ENCODE data around the gene THYN1.
"Not testable (repeated sequence)": the region's sequence is repeated elsewhere in the genome, so short reads cannot be mapped to it uniquely, and the experiment has no call there.

THYN1 gene

DNA sequence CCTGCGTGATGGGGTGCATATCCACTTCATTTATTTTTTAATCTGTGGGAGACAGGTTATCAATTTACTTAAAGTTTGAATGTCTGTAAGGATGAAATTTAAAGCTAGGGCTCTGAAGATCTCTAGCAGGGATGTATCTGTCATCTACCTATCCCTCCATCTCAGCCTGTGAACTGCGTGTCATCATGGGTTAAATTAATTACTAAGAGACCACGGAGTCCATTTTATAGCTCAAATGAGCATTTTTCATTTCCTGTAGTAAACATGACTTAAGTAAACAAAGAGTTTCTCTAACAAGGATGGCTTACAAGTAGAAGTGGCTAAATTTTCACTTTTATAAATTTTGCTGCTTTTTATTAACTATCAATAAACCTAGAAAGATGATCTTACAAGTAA, 20.2 kb upstream of the THYN1 start:
- DNase-seq: no peak

DNA sequence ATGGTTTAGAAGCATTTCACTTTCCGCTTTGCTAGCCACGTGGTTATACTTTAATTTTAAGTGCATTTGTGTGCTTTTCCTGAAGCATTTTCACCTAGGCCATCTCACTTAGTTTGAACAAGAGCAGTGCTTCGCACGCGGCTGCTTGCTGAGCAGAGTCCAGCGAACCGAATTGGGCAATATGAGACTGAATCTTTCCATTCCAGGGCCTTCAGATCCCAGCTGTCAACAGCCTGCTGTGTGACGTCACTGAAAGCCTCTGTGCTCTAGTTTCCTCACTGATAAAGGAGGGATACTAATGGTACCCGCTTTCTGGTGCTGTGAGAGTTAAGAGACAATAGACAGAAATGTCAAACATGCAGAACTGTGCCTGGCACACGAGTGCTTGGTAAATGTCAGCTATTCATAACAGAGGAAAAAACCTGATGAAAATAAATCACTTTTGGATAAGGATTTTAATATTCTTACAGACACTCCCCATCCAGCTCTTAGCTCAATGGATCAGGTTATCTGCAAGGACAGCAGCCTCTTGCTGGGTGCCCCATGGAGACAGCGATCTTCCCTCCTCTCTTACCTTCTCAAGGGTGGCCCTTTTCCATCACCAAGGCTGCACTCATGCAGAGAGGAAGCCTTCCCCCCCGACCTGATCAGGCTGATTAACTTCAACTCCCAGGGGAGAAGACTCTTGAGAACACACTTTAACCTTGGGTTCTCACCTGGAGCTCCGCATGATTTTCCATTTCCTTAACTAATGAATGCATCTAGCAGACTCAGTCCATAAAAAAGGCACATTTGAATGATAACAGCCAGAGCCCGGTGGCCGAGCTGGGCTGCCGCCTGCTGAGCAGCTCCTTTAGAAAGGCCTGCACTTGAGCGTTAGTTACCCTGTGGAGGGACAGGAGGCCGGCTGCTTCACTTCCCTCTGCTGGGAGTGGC, 19.5 kb upstream of the THYN1 start:
- DNase-seq: peak; percentile 57

DNA sequence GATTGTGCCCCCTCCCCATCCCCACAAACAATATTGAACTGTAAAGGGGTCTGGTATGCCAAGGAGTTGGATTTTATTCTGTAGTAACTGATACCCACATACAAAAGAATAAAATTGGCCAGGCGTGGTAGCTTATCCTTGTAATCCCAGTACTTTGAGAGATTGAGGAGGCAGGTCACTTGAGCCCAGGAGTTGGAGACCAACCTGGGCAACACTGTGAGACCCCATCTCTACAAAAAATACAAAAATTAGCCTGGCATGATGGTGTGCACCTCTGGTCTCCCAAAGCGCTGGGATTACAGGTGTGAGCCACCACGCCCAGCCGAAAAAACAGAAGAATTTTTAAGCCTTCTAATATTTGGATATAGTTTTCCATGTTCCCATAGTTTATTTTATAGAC, 18.8 kb upstream of the THYN1 start:
- peak; percentile 8 for DNase-seq

DNA sequence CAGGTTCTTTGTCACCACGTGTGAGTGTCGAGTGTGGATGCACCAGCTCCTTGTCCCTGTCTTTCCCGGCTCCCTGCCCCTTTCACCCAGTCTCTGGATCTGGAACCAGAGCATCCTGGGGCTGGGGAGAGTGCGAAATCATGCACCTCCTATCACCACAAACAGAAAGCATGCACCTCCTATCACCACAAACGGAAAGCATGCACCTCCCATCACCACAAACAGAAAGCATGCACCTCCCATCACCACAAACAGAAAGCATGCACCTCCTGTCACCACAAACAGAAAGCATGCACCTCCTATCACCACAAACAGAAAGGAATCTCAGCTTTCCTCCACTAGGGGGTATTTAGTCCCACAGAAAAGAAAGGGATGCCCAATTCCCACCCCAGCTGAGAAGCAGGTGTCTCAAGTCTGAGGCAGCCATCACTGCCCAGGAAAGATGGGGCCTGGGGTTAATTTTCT, 17.1 kb upstream of the THYN1 start:
- no peak for DNase-seq

DNA sequence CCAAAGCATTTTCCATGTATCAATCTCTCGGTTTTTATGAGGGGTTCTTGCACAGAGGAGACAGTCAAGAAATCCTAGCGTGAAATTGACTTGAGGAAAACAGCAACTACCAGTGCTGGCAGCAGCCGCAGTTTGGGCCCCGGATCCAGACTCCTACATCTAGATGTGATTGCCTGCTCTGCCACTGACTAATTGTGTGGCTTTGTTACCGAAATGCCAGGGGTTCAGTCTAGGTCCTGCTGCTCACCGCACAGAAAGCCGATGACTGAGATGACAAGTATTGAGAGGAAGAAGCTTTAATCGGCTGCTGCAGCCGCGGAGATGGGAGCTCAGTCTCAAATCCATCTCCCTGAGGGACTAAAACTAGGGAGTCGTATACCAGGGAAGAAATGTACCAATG, 14.8 kb upstream of the THYN1 start:
- DNase-seq: no peak

DNA sequence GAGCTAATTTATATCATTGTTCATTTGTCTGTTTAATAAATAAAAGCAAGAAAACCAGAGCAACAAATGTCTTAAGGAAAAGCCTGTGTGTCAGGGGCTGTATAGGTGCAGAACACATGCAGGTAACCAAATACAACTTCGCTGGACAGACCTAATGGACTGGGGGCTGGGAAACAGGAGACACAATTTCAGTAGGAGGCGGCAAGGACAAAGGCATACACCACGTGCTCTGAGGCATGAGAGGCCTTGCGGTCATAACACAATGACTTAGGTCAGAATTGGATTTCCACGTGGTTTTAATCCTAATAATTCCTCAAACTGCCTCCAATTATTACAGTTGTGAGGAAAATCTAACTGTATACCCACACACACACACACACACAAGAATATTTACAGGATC, 14.3 kb upstream of the THYN1 start:
- DNase-seq: no peak

DNA sequence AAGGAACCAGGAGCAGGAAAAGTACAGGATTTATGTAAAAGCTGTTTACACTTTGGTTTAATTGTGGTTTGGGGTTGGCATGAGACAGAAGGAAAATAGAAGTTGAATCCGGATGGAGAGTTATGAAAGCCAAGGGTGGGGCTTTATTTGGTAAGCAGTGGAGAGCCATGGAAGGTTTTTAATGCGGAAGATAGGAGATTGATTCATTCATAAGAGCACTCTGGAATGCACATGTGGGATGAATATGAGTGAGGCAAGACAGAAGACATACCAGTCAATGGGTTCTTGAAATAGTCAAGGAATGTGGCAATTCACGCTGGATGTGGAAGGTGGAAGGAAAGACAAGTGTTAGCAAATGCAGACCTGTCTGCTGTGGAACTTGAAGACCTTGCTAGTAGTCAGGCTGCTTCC, 13.7 kb upstream of the THYN1 start:
- DNase-seq: no peak

DNA sequence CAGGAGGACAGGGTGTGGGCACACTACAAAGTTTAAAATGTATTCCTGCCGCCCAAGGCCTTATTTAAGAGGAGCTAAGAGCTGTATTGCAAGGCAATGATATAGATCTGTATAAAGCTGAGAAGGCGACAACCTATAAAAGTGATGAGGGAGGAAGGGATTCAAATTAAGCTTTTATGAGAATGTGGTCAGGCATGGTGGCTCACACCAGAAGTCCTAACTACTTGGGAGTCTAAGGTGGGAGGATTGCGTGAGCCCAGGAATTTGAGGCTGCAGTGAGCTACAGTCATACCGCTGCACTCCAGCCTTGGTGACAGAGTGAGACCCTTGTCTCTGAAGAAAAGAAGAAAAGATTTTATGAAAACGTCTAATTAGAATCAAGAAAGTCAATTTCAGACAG, 13.3 kb upstream of the THYN1 start:
- no peak for DNase-seq

DNA sequence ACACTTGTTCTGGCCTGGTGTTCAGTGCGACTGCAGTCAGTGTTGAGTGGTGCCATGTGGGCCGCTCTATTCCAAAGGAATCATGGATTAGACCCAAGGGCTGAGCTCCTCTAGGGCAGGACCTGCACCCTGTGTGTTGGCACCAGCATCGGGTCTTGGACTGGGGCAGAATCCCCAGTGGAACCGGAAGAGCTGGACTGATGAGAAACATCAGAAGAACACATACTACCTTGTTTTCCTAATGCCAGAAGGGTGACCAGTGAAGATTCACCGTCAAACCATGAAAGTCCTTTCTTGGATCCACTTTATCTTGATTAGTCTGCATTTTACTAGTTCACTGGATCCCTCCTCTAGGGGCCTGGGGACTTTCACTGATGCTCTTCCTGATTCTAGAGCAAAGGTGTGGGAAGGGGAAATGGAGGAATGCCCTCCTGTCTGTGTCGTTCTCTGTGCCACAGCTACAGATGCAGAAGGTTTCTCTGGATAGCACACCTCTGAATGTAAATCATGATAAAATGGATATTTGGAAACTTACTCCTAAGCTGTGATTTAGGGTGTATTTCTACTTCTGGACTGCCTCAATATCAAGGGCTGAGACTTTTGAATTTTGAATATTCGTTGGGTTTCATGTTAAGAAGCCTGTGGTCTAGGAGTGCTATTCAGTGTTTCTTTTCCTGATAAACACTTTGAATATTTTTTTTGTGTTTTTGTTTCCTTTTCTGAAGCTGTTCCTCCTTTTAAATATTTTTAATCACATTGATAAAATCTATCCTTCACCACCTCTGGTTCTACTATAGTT, 12.0 kb upstream of the THYN1 start:
- DNase-seq: no peak

DNA sequence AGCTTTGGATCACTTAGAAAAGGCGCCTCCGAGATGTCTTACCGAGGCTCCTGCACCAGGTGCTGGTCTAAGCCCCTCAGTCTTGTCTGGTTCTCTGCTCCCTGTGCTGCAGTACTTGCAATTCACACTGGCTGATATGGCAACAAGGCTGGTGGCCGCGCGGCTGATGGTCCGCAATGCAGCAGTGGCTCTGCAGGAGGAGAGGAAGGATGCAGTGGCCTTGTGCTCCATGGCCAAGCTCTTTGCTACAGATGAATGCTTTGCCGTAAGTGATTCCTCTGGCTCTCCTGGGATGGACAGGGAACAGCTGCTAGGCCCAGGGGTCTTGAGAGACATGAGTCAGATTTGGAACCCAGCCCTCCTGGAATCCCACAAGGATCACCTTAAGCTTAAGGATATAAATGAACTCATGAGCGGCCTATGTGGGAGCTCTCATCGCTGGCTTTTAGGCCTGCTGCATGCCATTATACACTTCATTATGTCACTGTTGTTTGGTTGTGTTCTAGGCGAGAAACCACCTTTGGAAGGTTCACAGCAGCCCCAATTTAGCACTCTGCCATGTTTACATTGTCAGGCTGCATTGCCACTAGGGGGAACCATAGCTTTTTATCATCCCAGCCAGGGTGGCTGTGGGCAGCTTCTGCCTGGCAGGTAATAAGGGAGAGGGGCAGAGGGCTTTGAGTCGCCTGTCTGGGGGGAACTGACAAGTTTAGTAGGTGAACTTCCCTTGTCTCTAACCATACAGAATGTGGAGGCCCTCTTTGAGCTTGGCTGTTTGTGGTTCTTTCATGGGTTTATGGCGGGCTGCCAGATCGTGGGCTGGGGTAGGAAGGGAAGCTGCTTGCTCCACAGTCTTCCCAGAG, 8.7 kb upstream of the THYN1 start:
- peak; percentile 68 for DNase-seq

DNA sequence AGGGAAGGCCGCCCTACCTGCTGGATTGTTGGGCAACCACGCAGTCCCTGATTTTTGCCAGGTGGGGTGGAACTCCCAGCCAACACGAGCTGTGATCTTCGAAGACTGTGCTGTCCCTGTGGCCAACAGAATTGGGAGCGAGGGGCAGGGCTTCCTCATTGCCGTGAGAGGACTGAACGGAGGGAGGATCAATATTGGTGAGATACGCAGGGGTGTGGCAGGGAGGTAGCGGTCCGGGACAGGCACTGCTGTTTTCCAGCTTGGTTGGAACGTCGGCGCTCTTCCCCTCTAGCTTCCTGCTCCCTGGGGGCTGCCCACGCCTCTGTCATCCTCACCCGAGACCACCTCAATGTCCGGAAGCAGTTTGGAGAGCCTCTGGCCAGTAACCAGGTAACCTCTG, 7.8 kb upstream of the THYN1 start:
- no peak for DNase-seq

DNA sequence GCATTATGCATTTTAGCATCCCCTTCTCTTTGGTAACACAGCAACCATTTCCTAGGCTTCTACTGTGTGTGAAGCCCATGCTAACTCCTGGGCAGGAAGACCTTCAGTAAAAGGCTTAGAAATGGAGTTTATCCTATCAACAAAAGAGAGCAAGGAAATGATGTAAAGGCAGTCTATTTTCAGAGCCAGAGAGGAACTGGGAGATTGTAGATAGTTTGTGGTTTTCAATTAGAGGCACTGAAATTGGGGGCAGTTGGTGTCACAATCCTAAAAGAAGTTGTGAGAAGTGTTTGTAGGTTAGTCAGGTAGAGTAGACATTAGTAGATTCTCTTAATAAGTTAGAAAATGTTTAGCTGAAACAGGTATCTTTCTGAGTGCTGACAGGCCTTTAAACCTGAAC, 7.4 kb upstream of the THYN1 start:
- DNase-seq: no peak

DNA sequence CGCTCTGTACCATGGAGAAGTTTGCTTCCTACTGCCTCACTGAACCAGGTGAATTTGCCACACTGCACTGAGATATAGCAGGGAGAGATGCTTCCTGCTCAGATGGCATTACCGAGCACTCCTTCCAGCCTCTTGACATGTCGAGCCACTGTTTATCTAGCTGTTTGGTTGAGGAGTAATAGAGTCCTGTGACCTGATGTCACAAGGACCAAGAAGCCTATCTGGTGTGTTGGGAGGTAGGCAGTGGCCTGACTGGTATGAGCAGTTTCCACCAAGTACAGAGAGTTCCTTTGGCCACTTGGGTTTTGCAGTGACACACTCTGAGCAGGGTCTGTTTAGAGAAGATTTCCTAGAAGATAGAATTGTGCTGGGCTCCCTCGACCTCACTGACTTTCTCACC, 5.4 kb upstream of the THYN1 start:
- DNase-seq: no peak

DNA sequence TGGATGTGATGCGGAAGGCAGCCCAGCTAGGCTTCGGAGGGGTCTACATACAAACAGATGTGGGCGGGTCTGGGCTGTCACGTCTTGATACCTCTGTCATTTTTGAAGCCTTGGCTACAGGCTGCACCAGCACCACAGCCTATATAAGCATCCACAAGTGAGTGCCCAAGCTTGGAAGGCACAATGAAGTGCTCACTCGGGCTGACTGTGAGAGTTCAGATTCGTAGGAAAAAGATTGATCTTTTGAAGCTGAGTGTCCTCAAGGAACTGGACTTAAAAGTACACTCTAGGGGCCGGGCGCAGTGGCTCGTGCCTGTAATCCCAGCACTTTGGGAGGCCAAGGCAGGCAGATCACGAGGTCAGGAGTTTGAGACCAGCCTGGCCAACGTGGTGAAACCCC, 3.9 kb upstream of the THYN1 start:
- no peak for DNase-seq

DNA sequence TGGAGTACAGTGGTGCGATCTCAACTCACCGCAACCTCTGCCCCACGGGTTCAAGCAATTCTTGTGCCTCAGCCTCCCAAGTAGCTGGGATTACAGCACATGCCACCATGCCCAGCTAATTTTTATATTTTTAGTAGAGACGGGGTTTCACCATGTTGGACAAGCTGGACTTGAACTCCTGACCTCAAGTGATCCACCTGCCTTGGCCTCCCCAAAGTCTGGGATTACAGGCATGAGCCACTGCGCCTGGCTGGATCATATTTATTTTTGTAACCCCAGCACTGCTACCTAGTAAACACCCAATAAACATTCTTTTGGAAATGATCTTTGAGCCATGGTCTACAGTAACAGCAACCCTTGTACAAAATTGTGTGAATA, 2.0 kb upstream of the THYN1 start:
- DNase-seq: not testable (repeated sequence)

DNA sequence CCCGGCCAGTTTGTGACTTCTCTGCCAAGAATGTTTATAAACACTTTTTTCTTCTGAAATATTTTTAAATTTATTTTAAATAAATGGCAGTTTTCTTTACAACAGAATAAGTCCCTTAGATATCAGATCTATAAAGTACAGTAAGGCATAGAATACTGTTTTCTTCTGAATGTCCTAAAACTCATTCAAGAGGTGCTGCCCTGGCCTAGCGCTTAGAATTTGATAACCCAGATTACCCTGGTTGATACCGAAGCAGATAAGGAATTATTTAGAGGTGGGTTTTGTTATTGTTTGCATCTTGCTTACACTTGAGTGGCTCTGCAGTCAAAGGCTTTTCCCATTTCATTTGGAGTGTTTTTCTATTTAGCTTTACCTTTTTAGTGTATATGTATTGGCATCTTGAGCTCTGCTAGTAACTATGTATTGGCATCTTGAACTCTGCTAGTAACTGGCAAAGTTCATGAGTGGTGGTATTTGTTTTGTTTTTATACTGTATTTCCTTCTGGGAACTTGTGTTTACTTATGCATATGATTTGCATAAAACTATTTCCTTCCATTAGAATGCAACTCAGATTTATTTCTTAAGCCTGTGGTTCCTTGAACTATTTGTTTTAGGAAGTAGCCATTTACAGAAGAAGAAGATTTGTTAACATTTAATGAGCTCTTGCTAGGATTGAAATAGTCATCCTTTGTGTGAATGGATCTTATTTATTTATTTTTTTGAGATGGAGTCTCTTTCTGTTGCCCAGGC, 1.5 kb upstream of the THYN1 start:
- no peak for DNase-seq

DNA sequence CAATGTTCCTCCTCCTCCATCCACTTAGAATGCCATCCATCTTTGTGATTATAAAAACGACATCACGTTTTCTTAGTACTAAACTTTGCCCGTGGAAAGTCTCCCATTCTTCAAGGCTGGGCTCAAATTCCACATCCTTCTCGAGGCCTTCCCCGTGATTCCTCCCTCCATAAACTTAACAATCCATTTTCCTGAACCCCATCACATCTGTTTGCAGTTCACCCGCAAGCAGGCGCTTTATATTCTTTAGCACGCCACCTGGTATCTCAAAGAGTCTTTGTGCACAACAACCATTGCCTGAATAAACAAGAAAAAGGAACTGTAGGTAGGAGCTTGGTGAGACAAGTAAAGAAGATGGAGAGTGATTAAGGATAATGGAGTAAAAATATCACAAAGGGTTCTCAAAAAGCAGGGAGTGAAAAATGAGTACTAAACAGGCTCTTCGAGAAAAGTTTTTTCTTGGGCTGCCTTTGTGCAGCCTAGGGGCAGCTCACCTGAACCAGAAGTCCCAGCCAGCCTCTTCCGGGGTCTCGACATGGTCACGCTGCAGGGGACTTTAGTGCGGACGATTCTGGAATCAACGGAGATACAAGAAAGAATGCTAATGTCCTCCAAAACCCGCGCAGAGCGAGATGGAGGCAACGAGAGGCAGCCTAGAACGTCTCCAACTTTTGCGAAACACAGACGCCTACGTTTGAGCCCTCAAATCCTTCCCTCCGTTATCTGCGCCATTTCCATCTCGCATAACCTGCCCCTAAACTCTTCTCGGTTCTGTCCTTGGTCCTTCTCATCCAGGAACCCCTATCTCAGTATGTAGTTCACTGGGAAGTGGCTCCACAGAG, 585 bp downstream of the THYN1 start:
- DNase-seq: no peak

DNA sequence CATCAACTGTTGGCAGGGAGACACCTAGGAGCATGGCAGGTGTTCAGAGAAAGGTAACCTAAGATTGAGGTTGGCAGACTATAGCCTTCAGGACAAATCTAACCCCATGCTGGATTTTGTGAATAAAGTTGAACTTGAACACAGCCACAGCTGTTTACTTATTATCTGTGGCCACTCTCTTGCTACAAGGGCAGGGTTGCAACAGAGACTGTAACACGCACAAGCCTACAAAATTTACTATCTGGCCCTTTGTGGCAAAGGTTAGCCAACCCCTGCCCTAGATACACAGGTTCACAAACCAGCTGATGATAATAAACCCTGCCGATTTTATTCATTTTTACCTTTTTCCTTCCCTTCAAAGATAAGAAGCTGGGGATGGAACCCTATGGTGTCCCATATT, 2.5 kb downstream of the THYN1 start:
- DNase-seq: no peak

DNA sequence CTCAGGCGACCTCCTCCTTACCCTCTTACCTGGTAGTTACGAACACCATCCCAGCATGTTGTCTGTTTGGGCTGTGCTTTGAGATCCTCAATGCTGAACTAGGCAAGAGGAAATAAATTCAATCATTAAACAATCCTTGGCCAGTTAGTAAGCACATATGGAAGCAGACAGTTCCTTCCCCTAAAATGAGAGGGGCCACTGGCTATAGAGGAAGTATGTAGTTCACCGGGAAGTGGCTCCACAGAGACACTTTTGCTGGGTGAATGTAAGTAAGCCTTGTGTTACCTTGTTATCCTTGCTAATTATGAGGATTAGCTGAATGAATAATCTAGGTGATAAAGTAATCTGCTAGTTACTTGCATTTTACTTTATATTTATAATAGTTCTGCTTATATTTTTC, 2.9 kb downstream of the THYN1 start:
- no peak for DNase-seq

DNA sequence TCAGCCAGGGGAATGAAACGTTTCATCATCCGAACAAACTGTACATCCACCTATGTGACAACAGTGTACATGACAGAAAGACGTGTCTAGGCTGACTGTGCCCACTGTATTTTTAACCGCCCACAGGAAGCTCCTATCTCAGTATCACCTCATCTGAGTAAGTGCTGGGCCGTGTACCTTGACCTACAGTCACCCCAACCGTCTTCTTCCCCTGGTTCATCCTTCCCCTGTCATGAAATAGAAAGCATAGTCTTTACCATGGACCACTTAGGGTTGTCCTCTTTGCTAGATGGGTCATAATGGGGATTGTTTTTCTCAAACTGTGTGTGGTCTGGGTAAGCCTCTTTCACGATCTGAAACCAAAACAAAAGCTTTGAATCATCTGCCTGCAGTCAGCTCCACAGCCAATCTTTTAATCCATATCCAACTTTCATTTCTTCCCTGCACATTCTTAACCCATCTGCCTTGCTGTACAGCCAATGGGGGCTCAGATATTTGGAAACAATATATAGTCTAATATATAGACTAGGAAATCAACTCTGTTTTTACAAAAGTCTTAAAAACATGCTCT, 4.2 kb downstream of the THYN1 start:
- DNase-seq: no peak

DNA sequence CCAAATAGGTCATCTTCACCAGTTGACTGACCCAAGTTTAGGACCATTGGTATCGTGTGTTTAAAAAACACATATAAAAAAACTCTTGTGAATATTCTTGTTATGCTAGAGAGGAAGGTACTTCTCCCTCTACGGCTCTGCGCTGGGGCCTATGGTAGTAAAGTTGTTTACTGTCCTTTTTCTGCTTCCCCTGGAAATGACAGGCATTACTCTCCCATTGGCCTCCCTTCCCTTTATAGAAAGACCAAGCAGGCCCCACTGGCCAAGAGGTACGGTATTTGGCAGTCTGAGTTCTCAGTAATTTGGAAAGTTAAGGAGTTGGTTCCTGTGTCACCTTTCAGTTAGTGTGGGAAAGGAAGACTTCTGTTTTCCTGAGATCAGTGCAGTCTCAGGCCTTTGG, 6.5 kb downstream of the THYN1 start:
- DNase-seq: no peak
